Measurements from ENCODE around the gene CYFIP2.
"Not testable (repeated sequence)": the region's sequence is repeated elsewhere in the genome, so short reads cannot be mapped to it uniquely, and the experiment has no call there.

Gene CYFIP2

GRCh38 chr5:157265714-157266285 lies at the start of gene CYFIP2:
Gene CYFIP2 (plus strand): TSS chr5:157266123. CDS start chr5:157285362, 19,239 bp downstream.
- DNase-seq, result peak; percentile 48

GRCh38 chr5:157216391-157217142 lies 49.4 kb upstream of the CYFIP2 start:
- DNase-seq, result no peak

GRCh38 chr5:157217289-157218024 lies 48.5 kb upstream of the CYFIP2 start:
- no peak for DNase-seq

- DNase-seq, result peak; percentile 75
These were observed 46.2 kb upstream of the CYFIP2 start for GRCh38 chr5:157219491-157220271.

- no peak for DNase-seq
These were observed 44.0 kb upstream of the CYFIP2 start for GRCh38 chr5:157221959-157222358.

GRCh38 chr5:157222506-157223230 lies 43.3 kb upstream of the CYFIP2 start:
- DNase-seq, result peak; percentile 92

GRCh38 chr5:157225469-157226422 lies 40.2 kb upstream of the CYFIP2 start:
- no peak for DNase-seq

GRCh38 chr5:157230610-157231009 lies 35.3 kb upstream of the CYFIP2 start:
- no peak for DNase-seq

GRCh38 chr5:157232706-157233105 lies 33.2 kb upstream of the CYFIP2 start:
- no peak for DNase-seq

GRCh38 chr5:157233515-157233914 lies 32.4 kb upstream of the CYFIP2 start:
- DNase-seq, result no peak

- no peak for DNase-seq
These were observed 29.5 kb upstream of the CYFIP2 start for GRCh38 chr5:157236423-157236822.

- DNase-seq, result peak; percentile 33
These were observed 24.4 kb upstream of the CYFIP2 start for GRCh38 chr5:157241483-157241882.

- DNase-seq, result not testable (repeated sequence)
These were observed 21.2 kb upstream of the CYFIP2 start for GRCh38 chr5:157244704-157245103.

GRCh38 chr5:157245476-157245875 lies 20.4 kb upstream of the CYFIP2 start:
- DNase-seq, result peak; percentile 29

GRCh38 chr5:157245886-157246285 lies 20.0 kb upstream of the CYFIP2 start:
- DNase-seq, result no peak

GRCh38 chr5:157247267-157247666 lies 18.7 kb upstream of the CYFIP2 start:
- DNase-seq, result no peak

- DNase-seq, result no peak
These were observed 17.0 kb upstream of the CYFIP2 start for GRCh38 chr5:157248821-157249470.

GRCh38 chr5:157252711-157253465 lies 13.0 kb upstream of the CYFIP2 start:
- DNase-seq, result peak; percentile 57

GRCh38 chr5:157253547-157253946 lies 12.4 kb upstream of the CYFIP2 start:
- DNase-seq, result peak; percentile 51

GRCh38 chr5:157258450-157258849 lies 7.5 kb upstream of the CYFIP2 start:
- DNase-seq, result no peak

Data from fibroblast of skin of right biceps (primary cell).